GM18868 (cell line): ENCODE measurements around the gene DSCAML1.
"Not testable (repeated sequence)": the region's sequence is repeated elsewhere in the genome, so short reads cannot be mapped to it uniquely, and the experiment has no call there.

Experiments used
- ATAC-seq: cut with Tn5 transposase; IDR thresholded peaks from one replicate; pipeline ENCODE4 v1.9.1; 2021; ENCODE audit warnings: mild to moderate bottlenecking, moderate library complexity; ENCODE audit not compliant: unreplicated experiment

DSCAML1 gene

DNA sequence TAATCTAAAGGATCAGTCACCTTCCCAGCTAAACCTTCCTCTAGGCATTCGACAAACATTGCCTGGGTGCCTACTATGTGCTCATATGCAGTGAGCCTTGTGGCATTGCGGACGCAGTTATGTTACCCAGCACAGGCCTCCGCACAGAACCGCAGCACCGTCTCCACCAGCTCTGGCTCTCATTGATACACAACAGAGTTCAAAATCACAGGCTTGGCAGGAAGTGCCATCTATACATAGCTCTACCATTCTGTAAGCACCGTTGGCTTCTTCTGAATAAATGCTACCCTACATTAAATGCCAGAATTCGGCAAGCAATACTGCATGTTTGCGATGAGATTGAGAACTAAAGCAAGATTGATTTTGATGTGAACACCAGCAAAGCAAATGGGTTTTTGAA is 31.0 kb downstream of the DSCAML1 start:
- ATAC-seq: no peak

DNA sequence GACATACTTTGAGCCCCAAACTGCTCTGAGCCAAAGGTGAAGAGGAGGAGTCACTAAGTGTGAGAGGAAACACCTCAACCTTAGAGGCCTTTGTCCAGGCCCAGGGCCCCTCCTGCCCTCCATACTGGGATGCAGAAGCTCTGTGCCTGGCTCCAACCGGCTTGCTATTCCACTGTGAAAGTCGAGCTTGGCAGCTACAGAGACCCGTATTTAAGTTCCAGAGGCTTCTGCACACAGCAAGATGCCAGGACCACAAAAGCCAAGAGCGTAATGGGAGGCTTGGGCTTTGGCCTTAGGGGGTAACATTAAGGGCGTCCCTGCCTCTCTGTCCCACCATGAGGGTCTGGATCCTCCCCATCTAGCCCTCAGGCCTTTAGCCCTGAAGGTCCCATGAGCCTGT is 31.9 kb downstream of the DSCAML1 start:
- no peak for ATAC-seq

DNA sequence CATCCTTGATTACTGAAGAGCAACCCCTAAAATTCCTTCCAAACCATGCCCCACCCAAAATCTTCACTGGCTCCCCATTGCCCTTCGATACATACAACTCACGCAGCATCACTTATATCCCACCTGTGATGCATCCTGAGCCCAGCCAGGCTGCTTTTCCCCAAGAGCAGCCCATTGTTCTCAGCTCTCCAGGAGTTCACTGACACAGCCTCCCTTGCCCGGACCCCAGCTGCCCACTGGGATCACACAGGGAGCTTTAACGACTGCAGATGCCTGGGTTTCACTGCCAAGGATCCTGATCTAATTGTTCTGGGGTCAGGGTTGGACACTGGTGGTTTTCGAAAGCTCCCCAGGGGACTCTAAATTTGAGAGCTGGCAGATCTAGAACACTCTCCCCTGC is 33.6 kb downstream of the DSCAML1 start:
- not testable (repeated sequence) for ATAC-seq

DNA sequence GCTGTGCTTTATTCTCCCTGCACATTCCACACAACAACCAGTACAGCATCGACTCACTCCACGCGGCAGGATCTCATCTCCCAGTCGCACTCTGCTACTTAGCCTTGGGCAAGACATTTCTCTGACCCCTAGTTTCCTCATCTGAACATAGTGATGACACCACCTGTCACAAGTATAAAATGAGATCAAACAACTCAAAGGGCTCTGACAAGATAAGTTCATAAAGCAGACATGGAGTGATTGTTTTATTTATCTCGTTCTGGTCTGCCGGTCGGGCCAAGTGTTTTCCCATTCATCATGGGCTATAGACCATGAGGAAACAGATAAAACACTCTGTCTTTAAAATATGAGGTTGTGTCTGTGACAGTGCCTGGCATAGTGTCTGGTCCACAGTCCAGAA is 35.0 kb downstream of the DSCAML1 start:
- no peak for ATAC-seq

DNA sequence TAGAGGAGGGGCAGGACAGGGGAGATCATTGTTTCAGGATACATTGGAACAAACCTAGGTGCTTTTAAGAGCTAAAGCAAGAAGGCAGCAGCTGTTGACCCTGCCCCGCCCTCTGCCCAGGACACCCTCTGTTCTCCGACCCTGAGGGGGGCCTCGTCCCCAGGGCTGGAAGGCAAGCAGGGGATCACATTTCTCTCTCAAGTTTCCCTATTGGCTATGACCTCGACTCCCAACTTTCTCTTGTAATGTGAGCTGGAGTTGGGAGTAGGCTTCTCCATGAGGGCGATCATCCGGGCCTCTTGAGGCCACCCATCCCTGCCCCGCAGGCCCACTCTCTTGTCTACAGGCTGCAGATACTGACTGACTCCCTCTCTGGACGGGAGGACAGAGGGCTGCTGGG is 37.7 kb downstream of the DSCAML1 start:
- no peak for ATAC-seq

DNA sequence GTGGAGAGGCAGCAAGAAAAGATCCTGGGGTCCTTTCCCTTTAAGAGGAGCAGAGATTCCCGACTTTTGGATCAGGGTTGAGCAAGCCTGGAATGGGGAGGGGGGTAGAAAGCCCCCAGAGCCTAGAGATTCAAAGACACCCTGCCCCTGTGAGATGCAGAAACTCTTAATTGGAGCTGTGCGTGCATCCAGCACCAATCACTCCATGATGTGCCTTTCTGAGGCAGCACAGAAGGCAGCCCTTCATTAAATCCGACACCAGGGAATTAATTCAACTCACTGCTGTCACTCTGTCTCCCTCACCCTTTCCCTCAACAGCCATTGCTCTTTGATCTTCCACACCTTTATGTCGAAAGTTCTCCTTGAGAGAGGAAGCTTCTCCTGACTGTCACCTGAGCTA is 43.0 kb downstream of the DSCAML1 start:
- no peak for ATAC-seq

DNA sequence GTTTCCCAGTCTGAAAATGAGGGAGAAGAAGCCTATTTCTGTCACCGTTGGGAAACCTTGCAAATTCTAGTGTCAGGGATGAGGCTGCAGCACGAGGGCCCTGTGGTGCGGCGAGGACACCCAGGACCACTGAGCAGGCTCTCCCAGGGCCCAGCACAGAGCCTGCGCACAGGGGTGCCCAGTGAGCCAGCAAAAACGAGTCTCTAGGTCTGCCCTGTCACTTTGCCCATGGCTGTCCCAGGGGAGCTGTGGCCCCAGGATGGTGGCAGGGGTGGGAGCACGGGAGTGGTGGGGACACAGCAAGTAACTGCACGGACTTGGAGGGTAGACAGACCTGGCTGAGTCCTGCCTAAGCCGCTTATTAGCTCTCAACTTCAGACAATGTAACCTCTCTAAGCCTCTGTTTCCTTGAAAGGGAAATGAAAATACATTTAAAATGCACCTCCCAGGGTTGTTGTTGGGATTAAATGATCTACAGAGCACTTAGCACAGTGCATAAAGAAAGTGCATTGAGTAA is 44.2 kb downstream of the DSCAML1 start:
- no peak for ATAC-seq

DNA sequence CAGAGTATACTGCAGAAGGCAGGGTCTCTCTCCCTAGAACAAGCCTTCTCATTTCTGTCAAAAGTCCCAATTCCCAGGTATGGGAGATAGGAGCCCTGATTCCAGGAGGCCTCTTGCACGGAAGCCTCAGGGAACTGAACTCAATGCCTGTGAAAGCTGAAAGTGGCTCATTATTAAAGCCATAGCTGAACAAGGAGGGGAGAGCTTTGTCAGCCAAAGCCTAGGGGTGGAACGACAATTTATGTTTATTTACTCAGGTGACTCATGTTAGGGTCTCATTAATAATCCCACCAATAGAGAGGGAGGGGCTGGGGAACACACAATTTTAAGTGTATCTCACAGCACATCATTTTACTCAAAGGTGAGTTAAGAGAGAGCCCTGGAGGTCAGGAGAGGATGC is 44.9 kb downstream of the DSCAML1 start:
- no peak for ATAC-seq

DNA sequence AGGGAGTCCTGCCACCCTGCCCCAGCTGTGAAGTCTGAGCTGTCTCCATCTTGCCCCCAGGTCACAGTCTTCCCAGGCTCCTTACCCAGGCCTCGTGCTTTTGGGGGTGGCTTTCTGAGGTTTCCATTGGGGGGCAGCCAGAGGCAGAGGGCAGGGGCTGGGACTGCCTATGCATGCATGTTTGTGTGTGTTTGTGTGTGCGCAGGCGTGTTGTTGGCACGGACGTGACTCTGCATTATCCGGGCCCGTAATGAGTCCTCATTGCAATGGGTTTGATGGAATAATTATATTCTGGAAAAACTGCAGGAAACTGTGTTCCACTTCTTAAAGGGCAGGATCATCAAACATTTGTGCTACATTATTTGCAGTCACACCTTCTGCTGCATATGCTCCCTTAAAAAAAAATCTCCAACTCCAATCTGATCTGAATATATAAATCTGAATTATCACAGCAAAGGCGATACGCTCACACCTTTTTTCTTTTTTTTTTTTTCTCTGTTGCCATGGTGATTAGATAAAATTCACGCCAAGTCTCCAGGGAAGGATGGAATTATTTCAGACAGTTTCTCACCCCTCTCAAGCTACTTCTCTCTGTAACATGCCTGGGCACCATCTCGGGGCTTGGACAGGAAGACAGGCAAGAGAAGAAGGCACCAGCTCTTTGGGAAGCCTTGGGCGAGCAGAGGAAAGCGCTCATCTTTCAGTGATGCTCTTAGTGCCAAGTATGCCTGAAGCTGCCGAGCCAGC is 45.9 kb downstream of the DSCAML1 start:
- ATAC-seq: no peak

DNA sequence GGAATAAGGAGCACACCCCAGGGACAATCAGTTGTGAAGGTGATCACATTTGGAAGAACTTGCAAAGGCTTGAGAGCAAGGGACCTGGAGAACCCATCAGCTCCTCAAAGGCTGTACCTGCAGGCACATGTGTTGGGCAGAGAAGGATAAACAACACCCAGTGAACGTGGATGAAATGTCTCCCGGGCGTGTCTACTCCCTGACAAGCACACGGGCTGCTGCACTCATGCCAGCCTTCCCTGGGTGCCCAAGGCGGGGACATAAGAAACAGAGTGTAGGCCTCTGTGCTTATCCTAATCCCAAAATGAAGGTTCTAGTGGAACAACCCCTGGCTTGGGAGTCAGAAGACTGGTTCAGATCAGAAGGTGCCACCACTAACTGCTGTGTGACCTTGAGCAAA is 46.7 kb downstream of the DSCAML1 start:
- no peak for ATAC-seq

DNA sequence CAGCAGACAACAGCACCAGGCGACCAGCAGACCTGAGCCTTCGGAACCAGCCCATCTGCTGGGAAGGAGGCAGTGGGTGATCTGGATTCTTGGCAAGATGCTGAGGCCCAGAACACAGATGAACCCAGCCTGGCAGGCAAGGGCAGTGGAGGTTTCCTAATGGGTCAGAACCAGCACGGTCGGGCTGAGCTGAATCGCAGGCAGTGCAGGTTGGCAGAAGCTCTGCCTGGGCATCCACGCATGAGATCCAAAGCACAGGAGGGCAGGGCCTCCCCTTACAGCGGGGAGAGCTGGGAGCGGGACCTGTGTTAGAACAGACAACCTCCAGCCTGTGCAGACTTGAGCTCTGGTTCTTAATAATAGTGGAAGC is 47.5 kb downstream of the DSCAML1 start:
- no peak for ATAC-seq

DNA sequence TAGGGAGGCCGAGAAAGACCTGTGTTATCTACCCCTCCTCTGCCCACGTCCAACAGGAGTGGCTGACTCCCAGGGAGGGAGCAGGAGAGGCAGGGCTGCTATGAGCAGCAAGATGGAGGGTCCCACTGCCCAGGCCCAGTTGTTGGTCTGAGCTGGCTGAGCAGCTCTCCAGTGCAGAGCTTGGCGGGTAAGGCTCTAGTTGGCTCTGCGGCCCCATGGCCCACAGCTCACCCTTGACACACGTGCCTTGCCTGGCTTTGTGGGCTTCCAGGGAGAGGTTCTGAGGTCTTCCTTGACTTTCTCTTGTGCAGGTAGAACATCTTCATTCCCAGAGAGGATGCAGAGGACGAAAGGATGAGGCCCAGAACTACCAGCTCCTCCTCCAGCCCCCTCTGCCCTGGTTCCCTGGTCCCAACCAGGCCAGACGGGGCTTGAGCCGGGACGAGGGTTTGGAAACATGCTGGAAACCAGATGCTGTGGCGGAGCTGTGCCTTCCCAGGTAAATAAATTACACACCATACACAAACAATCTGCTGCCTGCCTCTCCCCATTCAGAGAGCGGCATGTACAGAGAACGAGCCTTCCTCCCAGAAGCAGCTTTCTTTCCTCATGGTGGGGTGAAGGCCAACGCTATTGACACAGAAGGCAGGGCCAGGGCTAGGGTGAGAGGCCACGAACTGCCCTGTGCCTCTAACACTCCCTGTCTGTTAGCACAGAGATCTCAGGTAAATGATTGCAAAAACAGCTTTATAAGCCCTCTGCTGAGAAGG is 48.1 kb downstream of the DSCAML1 start:
- ATAC-seq: no peak

DNA sequence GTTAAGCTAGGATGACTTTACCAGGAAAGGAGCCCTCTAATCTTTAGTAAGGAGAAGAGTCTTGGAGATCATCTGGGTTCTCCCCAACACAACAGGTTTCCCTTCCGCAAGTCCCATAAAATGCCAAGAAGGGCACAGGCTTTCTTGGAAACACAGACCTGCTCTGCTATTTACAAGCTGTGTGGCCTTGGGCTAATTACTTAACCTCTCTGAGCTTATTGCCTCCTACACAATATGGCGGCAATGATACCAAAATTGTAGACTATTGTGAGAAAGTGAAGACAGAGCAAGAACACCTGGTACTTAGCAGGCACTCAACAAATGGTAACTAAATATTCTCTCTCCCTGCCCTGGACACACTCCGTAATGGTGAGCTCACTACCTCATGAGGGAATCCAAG is 49.1 kb downstream of the DSCAML1 start:
- no peak for ATAC-seq

DNA sequence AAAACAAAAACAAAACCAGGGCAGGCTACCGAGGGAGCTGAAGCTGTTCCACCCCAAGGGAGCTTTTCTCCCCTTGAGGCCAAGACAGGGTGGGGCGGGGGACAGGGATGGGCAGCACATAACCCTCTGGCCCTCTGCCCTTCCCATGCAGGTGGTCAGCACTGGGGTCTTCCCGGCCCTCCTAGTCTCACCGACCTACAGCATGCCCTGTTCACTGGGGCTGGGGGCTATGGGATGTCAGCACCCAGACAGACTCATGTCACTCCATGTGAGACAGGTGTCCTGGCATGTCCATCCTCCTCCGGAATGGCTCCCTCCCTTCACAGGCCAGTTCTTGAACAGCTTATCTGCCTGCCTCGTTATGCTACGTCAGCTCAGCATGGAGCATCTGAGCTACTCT is 51.7 kb downstream of the DSCAML1 start:
- no peak for ATAC-seq

DNA sequence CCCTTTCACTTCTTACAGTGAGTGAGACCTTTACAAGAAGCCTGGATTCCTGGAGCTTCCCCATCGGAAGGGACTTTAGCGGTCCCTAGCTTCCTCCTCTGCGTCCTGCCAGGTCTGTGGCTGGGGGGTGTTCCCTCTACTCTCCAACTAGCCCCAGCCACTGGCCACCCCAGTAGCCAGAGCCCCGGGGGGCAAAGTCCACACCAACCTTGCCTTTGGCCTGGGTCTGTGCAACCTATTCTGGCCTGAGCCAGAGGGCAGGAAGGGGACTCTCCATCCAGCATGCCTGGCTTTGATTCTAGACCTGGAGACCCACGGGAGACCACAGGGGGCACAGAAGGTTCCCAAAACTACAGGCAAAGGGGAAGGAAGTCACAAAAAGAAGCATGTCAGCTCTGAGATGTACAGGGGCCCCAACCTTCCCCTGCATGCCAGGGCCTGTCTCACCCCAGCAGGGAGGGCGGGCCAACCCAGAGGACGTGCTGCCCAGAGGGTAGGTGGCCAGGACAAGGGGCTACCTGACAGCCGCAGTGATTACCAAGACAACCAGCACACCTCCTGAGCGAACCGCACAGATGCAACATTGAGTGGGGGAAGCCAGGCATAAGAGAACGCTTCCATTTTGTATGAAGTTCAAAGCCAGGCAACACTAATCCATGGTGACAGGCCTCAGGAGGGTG is 52.4 kb downstream of the DSCAML1 start:
- ATAC-seq: no peak

DNA sequence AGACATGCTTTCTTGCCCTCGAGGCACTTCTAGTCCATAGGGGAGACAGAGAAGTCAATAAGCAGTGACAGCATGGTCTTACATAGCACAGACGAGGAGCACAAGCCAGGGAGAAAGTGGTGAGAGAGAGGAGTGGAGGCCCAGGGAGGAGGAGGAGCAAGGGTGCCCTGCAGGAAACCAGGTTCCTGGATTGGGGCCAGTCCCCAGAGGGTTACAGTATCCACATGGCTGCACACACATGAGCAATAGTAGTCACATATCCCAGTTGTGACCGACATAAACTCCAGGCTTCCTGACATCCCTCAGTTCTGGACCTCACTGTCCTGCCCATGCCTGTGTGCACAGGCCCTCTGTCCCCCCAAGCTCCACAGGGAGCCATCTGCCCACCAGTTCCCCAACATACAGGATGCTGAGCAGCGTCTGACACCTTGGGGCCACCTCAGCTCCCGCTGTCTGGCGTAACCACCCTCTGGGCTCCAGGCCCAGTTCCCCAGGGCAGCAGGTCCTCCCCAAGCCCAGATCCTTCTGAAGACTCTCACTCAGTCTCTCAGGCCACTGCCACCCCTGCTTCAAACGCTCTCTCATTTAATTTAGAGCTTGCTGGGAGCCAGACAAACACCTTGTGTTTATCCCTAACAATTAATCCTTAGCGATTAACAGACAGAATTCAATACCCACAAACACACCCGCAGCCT is 53.7 kb downstream of the DSCAML1 start:
- ATAC-seq: no peak

DNA sequence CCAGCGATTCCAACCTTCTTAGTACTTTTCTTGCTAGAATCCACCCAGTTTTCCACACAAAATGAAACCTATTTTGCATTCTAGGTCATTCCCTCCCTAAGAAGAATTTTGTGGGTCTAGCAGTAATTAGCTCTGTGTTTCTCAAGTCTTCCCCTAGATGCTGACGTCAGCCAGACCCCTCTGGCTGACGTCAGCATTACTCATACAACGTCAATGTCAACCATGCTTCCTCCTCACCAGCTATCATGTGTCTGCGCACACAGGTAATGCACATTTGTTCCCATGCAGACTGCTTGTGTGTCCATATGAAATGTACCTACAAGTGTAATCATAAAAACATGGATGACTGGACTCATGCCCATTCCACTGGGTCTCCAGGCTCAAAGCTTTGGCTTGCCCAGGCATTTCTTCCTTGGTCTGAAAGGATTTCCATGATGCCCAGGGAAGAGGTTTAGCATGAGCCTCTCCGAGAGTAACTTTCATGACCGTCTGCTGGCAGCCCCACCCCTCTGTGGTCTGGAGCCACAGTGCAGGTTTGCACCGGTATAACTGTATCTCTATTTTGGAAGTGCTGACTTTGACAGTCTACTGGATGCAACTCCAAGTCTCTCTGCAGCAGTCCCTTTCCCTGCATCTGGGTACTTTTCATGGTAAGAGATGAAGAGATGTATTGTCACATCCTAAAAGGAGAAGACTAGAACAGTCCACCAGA is 58.6 kb downstream of the DSCAML1 start:
- no peak for ATAC-seq

DNA sequence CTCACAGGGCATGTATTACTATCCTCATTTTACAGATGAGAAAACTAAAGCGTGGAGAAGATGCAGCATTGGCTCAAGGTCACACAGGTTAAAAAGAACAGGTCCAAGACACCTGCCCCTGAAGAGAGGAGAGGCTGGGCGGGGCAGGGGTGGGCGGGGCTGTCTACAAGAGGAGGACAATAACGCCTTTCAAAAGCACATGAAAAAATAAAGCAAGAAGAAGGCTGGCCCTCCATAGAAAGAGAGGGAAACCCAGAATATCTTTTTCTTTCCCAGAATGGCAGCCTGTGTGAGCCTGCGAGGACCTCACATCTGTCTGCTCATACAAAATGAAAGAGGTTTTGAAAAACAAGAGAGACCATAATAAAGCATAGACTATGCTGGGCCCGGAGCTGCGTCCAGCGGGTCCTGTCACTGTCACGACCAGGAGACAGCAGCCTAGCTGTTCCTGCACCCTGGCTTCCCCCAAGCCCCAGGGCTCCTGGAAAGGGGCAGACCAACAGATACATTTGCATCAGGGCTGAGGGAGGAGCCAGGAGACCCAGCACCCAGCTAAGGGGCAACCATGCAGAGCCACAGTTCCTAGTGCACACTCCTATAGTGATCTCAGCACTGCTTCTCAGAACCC is 61.6 kb downstream of the DSCAML1 start:
- ATAC-seq: no peak

DNA sequence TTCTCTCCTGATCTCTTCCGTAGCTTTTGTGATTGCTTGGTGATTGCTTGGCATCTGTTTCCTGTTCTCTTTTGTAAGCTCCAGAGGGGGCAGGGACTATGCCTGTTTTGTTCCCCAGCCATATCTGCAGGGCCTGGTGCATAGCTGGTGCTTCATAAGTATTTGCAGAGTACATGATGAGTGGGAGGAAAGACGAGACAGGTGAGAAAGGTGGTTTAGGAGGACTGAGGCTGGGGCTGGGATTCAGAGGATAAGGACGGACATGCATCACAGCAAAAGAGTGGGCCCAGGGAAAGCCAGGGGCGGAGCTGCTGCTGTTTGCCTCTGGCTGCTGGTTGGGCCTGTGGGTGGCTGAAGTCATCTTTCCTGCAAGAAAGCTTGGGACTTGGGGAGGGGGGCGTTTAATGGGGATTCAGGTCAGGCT is 62.4 kb downstream of the DSCAML1 start:
- ATAC-seq: no peak

DNA sequence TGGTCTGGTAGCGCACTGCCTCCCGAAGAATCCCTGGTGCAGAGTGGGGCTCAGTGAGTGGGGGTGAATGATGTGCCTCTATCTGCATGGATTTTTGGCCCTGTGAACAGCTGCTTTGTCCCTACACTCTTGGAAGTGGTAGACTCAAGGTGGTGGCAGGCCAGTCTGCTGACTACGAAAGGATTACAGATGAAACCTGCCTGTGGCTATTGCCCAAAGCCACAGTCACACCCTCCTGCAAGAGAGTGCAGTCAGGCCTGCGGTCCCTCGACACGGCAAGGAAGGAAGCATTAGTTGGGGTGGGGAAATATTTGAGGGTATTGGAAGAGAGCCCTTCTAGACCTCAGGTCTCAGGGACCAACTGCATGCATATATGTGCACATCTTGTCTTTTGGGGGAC is 63.7 kb downstream of the DSCAML1 start:
- no peak for ATAC-seq
